GM19395 (cell line): ENCODE data around the gene PPM1E.
"Not testable (repeated sequence)": the region's sequence is repeated elsewhere in the genome, so short reads cannot be mapped to it uniquely, and the experiment has no call there.

ENCODE experiments used
- ATAC-seq: cut with Tn5 transposase; IDR thresholded peaks from one replicate; pipeline ENCODE4 v1.9.1; 2021; ENCODE audit warnings: mild to moderate bottlenecking, moderate library complexity; ENCODE audit not compliant: unreplicated experiment

PPM1E gene

GRCh38 chr17:58944166-58944565 is 188.5 kb downstream of the PPM1E start:
- ATAC-seq: no peak

DNA sequence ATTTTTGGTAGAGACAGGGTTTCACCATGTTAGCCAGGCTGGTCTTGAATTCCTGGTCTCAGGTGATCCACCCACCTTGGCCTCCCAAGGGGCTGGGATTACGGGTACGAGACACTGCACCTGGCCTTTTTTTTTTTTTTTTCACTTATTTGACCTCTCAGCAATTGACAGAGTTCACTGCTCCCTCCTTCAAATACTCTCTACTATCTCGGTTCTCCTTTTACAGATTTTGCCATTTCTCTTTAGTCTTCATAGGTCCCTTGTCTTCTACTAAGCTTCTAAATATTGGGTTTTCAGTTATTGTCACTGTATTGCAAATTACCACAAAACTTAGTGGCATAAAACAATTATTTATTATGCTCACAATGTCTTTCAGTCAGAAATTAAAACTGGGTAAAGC is 191.8 kb downstream of the PPM1E start:
- ATAC-seq: no peak

GRCh38 chr17:58947824-58948223 is 192.2 kb downstream of the PPM1E start:
- no peak for ATAC-seq

DNA sequence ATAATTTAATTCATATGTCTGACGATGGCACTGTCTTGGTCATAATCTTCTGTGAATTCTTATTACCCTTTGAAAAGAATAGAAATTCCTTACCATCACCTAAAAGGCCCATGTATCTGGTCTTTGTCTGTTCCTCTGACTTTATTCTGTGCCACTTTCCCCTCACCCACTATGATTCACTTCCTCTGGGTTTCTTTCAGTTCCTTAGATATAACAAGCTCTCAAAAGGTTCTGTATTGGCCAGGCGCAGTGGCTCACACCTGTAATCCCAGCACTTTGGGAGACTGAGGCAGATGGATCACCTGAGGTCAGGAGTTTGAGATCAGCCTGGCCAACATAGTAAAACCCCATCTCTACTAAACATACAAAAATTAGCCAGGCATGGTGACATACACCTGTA is 198.7 kb downstream of the PPM1E start:
- ATAC-seq: not testable (repeated sequence)

GRCh38 chr17:58956997-58957724 is 201.5 kb downstream of the PPM1E start:
- ATAC-seq: no peak

- not testable (repeated sequence) for ATAC-seq
These were observed 202.0 kb downstream of the PPM1E start for GRCh38 chr17:58957725-58958073.

- ATAC-seq: no peak
These were observed 204.4 kb downstream of the PPM1E start for GRCh38 chr17:58960068-58960467.

- no peak for ATAC-seq
These were observed 209.6 kb downstream of the PPM1E start for GRCh38 chr17:58965221-58965620.

DNA sequence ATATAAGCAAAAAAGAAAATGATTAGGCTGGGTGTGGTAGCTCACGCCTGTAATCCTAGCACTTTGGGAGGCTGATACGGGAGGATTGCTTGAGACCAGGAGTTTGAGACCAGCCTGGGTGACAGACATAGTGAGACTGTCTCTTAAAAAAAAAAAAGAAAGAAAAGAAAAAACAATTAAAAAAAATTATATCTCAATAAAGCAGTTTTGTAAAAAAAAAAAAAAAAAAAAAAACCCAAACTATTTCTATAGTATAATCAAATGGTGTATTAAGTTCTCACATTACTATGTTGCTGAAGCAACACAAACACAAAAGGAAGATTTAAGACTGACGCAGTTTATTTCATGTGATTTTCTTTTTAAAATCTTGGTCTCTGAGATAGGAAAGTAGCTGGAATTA is 210.6 kb downstream of the PPM1E start:
- ATAC-seq: no peak

DNA sequence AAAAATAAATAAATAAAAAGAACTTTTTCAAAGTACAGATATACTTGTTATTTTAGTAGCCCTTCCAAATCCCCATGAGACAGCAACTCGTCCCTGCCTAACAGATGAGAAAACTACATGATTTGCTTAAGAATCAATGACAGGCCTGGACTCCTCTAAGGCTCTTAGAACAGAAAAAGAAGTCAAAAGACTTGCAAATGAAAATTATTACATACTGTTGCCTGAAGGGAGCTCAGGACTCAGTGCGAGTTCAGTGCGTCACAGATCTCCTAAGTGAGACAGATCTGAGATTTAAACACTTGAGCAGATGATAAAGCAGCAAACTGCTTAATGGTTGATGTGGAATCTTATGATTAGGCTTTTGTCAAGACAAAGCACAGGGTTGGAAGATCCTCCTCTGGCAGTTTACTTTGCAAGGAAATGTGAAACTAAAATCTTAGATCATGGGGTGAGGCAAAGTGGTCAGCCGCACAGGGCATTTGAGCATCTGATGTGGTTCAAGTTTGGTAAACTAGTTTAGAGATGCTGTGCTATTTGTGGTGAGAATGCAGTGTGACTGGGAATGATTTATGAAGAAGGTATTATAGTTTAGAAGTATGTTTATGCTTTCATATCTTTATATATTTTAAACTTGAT is 212.9 kb downstream of the PPM1E start:
- no peak for ATAC-seq

DNA sequence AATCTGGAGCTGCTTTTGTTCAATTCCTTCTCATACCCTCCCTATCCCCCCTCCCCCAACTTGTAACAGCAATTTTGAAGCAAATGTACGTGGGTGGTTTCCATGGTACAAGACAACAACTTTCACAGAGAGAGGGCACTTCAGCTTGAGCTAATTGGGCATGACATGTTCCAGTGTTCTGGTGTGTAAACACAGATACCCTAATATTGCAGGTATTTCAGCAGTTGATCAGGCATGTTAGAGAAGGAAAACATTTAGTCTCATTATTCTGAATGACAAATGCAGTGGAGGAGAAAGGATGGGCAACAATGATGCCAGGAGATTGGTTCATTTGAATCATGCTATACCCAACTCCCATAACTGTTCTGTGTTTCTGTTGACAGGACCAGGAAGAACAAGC is 213.5 kb downstream of the PPM1E start:
- no peak for ATAC-seq

- no peak for ATAC-seq
These were observed 214.0 kb downstream of the PPM1E start for GRCh38 chr17:58969612-58970011.

DNA sequence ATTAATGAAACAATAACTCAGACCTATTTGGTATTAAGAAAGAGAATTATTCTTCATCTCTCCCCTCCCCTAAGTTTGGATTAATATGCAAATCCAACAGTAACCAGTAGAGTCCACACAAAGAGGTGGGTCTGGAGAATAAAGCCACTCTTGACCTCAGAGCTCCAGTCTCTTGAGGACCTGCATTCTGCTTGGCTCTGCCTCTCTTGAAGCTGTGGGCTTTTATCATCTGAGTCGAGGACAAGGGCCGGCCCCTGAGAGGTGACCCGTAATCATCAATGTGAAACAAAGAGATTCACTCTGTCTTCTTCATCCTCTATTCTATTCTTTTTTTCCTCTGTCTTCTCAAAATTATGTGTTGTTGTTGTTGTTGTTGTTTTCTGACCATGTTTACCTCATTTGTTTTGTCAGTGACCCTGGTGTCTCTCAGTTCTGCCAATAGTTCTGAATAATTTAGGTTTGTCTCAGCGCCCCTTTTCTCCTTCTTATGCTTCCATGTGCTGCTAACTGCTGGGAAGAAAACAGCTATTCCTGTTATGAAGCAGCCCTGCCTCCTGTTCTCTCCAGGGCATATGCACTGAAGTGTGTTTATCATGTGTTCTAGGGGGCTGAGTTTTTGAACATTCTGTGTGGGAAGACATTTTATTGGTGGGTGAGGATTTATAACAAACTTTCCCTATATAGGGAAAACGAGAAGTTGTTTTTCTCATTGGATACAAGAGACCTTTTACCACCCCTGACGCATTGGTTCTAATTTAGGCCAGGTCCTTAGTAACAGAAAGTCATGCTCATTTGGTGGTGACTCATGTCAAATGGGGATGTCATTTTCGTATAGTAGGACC is 215.2 kb downstream of the PPM1E start:
- no peak for ATAC-seq

DNA sequence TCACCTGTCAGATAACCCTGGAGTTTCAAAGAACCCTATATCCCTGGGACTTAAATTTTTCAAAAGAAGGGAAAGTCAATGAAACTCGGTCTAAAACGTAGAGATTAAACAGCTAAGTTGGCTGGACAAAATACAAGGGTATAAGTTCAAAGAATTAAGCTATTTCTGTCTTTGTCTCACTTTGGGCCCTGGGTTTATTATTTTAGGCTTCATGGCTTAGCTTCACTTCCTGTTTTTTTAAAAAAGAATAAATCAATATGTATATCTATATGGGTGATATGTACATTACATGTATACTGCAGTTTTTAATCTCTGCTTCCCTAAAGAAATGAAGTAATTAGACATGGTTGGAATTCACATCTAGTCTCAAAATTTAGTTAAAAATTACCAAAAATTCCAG is 218.7 kb downstream of the PPM1E start:
- ATAC-seq: no peak

DNA sequence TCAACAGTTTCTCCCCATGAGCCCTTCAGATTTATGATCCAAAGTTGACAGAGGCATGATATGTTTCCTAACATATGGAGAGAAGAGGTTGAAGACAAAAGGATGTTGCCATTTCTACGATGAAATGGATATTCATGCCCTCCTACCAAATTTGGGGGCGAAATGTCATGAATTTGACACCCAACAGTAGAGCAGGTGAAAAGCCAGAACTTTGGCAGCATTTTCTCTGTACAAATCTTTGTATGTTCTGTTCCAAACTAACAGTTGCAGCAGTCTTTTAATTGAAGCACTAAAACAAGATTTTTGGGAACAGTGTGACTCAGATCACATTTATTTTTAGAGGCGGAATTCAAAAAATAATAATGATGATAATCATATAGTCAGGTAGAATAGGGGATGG is 220.9 kb downstream of the PPM1E start:
- no peak for ATAC-seq

- no peak for ATAC-seq
These were observed 225.2 kb downstream of the PPM1E start for GRCh38 chr17:58980706-58981481.

GRCh38 chr17:58982626-58983025 is 227.0 kb downstream of the PPM1E start:
- ATAC-seq: no peak

DNA sequence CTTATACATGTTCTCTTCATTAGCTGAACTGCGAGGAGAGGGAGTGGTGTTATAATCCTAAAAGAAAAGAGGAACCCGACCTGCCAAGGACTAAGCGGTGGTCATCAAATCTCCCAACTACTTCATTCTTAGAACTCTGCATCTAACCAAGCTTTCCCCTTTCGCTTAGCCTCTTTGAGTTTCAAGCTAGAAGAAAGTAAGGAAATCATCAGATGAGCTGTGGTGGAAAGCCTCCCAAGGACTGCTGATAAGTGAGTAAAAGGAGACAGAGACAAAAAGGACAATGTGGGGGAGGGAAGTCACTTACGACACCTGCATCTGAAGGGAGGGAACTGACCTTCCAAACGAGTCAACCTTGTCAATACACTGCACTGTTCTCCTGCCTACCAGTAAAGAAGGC is 229.7 kb downstream of the PPM1E start:
- no peak for ATAC-seq

- ATAC-seq: no peak
These were observed 230.3 kb downstream of the PPM1E start for GRCh38 chr17:58985971-58986370.

DNA sequence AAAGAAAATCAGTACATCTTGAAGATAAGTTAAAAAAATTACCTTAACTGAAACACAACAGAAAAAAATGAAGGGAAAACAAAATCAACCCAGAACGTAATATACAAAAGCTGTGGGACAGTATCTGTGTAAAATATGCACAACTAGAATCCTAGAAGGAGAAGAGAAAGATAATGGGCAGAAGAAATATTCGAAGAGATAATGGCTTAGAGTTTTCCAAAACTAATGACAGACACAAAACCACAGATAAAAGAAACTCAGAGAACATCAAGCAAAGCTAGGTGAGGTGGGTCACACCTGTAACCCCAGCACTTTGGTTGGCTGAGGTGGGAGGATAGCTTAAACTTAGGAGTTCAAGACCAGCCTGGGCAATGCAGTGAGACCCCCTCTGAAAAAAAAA is 234.0 kb downstream of the PPM1E start:
- no peak for ATAC-seq

DNA sequence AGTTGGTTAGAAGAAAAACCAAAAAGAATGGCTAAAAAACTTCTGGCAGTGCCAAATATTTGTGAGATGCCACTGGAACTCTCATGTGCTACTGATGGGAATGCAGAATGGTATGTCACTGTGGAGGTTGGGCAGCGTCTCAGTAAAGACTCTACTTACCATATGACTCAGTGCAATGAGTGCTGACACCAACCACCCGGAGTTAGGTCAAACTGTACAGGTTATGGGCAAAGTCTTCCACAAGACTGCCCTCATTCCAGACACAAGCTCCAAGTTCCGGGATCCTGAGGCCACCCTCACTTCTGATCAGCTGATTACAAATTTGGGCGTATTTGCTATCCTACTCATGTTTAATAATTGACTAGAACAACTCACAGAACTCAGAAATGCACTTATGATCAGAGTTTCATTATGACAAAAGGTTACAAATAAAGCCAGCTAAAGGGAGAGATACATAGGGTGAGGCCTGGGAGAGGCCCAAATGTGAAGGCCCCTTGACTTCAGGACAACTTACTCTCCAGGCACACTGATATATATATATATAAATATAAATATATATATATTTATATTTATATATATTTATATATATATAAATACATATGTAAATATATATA is 236.2 kb downstream of the PPM1E start:
- ATAC-seq: no peak
